Epidermal melanocyte (primary cell): ENCODE measurements around the gene PIGA.

ENCODE experiments used
- DNase-seq: peaks from one replicate; pipeline ENCODE4 v3.0.0; 2011; ENCODE audit warnings: low spot score; ENCODE audit not compliant: insufficient read length

The PIGA gene

DNA sequence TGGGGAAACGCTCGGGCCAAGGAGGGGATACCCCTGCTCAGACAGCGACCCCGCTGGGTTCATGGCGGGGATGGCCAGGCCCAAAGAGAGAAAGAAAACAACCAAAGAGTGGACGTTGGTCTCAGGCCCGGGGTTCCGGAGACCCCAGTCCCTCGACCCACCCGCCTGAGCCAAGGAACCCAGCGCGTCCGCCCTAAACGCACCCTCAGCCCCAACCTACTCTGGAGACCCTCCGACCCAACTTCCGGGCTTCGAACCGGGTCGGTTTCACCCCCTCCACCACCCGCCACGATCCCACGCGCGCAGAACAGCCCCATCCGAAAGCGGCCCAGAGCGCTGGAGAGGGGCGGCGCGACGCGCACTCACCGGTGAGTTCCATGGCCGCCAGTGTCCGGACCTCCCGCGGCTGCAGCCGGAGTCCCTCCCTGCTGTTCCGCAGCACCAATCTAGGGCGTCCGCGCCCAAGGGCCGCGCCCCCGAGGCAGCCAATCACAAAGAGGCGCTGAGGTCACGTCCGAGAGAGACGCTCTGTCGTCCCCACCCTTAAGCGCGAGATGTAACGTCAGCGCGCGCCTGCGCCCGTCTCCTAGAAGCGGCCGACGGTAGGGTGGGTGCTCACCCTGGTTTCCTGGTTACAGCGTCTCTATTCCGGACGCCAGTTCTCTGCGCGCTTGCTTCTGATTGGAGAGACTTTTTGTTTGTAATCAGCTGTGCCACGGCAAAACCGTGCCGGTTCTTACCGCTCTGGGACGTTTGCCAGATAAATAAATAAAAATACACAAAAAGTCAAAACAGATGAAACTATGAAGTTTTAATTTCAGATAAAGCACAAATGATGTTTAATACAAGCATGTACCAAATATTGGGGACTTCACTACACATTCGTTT is at the start of gene PIGA:
TSS of gene PIGA (minus strand) at position 389 of the 888 bp plus-strand sequence. CDS start 3,593 bp downstream, outside the sequence.
- DNase-seq, result peak; percentile 82

DNA sequence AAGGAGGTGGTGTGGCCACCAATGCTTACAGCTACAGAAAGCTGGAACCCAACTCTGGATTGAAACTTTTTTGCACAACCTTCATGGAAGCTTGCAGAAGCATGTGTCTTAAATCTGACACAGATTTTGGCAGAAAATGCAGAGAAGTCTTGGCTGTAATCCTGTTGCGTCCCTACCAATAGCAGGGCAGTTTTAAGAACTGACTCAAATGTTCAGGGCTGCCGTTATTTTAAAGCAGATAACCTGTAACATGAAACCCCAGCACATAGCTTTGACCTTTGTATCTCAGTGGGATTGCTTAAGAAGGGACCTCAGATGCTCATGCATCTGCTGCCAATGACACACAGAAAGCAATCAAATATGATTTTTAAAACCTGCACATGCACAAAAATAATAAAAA is 49.0 kb upstream of the PIGA start, which contains the start of gene VEGFD:
TSS of gene VEGFD (minus strand) at position 110 of the 400 bp plus-strand sequence. CDS start 467 bp downstream, outside the sequence.
- DNase-seq, result no peak

DNA sequence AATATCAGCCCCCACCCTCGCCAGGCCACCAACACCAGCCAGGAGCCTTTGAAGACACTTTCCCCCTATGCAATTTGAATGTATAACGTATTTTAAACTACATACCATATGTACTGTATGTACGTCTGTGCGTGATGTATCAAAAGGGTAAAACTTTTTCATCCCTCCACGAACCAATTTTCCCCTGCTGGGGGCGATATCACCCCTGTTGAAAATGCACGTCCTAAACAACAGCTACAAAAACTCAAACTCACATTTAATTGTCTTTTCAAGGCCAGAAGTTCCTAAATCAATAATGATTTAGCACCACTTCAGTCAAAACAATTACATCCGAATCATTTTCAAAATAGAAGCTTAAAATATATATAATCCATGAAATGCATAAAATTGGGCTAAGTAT is 47.5 kb upstream of the PIGA start:
- DNase-seq, result no peak

DNA sequence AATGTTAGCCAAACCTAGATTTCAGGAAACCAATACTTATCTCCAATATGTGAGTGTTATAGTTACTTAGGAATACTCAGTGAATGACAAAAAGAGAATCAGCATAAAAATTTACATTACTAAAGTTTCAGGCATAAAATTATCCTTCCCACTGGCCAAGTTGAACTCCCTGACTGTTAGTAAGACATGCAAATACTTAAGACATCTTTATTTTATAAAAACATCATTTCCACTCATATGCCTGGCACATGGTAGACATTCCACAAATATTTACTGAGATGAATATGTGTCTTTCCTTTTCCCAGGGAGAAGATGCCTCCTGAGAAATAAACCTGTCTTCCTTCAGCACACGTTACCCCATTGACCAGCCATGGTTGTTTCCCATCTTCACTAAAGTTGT is 41.6 kb upstream of the PIGA start:
- no peak for DNase-seq

DNA sequence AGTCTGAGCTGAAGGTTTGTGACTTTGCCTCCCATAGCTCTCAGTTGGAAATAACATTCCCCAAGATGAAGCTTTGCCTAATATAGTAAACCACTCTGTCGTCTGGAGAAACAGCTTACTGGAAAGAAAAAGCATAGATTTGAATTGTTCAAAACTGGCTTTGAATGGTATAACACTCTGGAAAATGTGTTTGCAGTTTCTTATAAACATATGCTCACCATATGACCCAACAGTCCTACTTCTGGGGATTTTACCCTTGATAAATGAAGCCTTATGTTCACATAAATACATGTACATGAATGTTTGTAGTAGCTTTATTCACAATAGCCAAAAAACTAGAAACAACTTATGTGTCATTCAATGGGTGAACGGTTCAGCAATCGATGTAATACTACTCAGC is 38.7 kb upstream of the PIGA start:
- DNase-seq, result no peak

GRCh38 chrX:15366506-15367352 is 31.4 kb upstream of the PIGA start:
- no peak for DNase-seq

DNA sequence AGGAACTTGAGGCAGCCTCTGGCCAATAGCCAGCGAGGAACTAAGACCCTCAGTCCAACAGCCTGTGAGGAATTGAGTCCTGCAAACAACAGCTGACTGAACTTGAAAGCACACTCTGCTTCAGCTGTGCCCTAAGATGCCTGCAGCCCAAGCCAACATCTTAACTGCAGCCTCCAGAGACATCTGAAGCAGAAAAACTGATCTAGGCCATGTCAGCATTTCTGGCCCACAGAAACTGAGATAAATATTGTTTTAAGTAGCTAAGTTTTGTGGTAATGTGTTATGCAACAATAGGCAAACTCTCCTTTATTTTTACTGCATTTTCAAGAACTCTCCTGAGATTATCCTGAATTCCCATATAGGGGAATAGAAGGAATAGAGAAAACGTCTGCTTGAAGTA is 24.4 kb upstream of the PIGA start:
- DNase-seq, result no peak

DNA sequence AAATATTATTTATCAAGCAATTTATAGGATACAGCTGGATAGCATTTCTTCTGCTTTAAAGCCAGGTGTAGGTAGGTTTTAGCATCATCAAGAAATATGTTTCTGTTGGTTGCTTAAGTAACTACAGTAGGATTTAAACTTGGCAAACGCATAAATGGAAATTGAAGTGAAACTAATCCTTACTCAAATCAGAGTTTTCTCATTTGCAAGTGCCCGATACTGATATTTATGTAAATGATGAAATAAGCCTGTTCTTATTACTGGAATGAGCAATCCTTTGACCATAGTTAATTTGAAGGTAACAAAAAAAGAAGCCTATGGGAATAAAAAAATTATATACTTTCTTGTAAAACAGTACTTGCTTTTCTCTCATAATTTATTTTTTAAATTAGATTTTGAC is 23.2 kb upstream of the PIGA start:
- no peak for DNase-seq

DNA sequence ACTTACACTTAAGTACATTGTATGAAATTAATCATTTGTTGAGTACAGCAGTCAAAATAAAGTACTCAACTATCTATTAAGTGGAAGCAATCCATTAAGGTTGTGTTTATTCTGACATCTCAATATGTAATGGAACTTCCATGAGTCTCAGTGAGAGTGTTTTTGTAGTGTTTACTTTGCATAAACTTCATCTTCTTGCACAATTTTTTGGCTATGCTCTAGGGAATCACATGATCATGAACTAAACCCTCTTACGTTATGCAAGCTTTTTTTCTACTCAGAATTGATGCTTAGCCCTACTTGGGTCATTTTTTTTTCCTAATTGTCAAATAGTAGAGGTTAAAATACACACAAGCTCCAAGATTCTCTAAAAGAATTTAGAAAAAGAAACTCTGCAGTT is 21.1 kb upstream of the PIGA start:
- no peak for DNase-seq

- no peak for DNase-seq
Observed at GRCh38 chrX:15350329-15350996, 15.1 kb upstream of the PIGA start.

DNA sequence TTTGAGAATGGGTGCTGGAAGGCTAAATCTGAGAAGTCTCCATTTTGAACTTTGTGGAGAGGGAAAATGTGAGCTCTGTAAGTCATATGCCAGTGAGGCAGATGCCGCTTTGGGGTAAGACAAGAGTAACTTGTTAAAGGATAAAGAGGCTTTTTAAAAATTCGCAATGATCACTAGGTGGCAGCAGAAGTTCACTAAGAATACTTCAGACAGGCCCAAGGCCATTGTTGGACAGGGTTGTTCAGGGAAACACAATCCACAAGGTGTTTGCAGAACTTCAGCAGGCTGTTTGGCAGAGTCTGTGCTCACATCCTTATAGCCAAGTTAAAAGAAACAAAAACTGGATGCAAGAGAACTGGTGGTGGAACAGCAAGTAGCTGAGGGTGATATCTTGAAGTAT is 13.7 kb upstream of the PIGA start:
- peak; percentile 24 for DNase-seq

- DNase-seq, result no peak
Observed at GRCh38 chrX:15345976-15346375, 10.7 kb upstream of the PIGA start.

GRCh38 chrX:15344106-15344505 is 8.8 kb upstream of the PIGA start:
- no peak for DNase-seq

GRCh38 chrX:15343075-15343476 is 7.8 kb upstream of the PIGA start:
- DNase-seq, result no peak

DNA sequence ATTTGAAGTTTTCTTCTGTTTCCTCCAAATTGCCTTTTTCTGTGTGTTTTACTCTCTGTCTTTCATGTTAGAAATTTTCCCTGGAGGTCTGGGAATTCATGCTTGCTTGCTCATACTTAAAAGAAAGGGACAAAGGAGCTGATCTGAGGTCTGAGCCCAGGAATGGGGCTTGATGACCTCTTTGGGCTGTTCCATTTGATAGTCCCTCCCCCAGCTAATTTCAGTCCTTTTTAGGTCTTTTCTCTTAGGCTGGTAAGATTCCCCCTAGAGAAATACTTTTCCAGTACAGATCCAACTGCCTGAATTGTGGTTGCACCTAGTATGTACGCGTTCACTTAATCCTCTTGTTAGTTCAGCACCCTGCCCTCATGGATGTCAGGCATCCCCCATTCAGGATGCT is 5.5 kb upstream of the PIGA start:
- DNase-seq, result no peak

DNA sequence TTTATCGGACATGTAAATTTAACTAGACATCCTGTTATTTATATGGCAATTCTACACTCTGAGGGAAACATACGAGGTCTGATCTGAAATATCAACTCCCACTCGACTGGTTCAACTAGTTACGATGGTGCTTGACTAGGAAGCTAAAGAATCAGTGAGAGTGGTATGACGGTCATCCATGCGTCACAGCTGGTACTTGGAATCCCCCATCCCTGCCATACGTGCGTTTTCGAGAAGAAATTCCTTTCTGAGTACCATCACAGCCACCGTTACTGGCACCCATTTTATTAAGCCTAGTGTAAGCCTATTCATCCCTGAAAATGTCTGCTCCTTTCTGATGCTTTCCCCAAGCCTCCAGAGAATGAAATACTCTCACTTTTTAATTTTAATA is 695 bp upstream of the PIGA start:
- DNase-seq, result no peak

DNA sequence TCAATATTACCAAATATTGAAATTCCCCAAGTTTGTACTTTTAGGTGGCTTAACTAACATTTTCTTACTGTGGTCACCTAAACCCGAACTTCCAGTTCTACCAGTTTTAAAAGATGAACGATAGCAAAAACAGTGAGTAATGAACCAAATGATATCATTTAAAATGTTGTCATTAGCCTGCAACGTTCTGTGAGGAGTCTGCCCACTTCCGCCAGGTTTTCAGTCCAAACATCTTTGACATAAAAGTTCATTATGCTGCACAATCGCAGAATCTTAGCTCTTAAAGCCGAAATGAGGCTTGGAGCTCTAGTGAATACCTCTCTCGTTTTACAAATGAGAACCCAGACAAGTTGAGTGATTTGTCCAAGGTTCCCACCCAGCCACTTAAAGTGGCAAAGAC is 762 bp downstream of the PIGA start:
- no peak for DNase-seq

DNA sequence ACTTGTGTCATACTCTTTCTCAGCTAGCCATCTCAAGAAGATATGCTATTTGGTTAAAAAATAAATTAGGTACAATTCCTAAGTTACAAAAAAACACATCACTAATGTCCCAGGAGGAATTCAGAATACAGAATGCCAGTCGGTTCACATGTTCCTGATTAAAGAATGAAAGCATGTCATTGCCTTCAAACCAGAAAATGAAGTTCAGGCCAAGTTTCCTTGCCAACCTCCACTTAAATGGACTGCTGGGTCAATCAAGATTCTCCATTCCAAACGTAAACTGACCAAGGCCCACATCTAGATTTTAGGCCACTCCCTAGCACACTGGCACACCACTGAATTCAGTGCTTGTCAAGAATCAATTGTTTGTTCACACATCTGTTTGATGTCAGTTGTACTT is 6.5 kb downstream of the PIGA start:
- no peak for DNase-seq

DNA sequence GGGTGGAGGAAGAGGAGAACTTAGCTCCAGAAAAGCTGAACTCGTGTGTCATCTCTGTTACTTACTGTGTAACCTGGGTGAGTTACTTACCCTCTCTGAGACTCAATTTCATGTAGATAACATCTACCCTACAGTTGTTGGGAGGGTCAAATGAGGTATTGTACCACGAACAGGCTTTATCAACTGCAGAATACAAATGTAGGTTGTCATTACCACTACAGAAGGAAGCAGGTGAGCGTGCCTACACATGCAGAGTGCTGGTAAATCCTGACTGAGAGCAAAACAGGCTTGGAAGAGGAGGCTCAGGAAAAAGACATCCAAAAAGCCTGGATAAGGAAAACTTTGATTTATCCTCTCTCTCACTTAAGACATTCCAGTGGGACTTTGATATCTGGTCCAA is 7.2 kb downstream of the PIGA start:
- DNase-seq, result no peak

- no peak for DNase-seq
Observed at GRCh38 chrX:15322472-15322871, 12.9 kb downstream of the PIGA start.

GRCh38 chrX:15322072-15322471 is 13.3 kb downstream of the PIGA start:
- no peak for DNase-seq

DNA sequence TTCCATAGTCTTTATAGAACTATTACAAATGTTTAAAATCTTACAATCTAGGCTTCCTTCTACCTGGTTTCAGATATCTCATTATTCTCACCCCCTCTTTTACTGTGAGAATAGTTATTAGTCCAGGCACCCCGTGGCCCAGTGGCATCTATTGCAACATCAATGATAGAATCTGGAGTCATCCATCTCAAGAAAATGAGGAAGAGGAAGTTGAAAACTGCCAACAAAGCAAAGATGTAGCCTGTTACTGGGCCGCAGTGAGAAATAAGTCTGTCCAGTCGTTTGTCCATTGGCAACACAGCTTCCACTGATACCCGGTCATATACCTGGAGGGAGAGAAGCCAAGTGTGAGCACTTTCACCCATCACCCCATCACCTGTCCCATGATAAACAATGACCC is 13.9 kb downstream of the PIGA start:
- no peak for DNase-seq
